ENCODE results near the gene DNAJC8.

The DNAJC8 gene

GRCh38 chr1:28232558-28233263 is at the start of gene DNAJC8:
Gene DNAJC8, minus strand, starts transcription at chr1:28233029. Its CDS starts 31 bp downstream, at chr1:28232998.
- peak within 1 kb of the TSS; percentile 96 for H3K4me3 ChIP-seq (ENCODE audit: low read depth, low read length)

DNA sequence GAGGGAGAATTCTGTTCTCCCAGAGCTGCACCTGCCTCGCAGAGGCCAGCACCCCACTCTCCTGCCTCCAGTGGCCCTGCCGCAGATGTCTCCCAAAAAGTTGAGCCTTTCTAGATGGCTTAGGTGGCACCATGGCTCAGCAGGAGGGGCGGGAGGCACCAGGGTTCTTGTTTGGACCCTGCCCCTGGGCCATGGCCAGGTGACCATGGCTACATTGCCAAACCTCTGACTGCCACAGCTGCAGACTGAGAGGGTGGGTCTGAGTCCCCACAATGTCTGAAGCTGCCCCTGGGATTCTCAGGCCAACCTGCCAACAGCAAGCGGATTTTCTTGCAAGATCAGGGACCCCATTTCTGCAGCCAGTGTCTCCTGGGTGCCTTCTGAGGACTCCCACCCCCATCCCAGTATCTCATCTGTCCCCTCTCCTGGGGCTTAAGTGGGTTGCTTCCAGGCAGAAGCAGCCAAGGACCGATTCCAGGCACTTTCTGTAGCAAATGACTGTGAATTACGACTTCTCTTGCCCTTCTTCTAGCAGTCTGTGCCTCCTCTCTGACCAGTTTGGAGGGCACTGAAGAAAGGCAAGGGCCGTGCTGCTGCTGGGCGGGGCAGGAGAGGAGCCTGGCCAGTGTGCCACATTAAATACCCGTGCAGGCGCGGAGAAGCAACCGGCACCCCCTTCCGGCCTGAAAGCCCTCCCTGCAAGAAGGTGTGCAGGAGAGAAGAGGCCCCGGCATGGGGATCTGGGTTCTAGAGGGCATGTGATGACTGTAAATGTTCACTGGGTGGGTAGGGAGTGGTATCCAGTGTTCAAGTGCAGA is 49.0 kb upstream of the DNAJC8 start:
- H3K4me3 ChIP-seq (ENCODE audit: low read depth, low read length), result no peak overlapping the region

GRCh38 chr1:28280977-28281381 is 48.1 kb upstream of the DNAJC8 start:
- no peak overlapping the region for H3K4me3 ChIP-seq (ENCODE audit: low read depth, low read length)

GRCh38 chr1:28280501-28280900 is 47.7 kb upstream of the DNAJC8 start:
- no peak overlapping the region for H3K4me3 ChIP-seq (ENCODE audit: low read depth, low read length)

- H3K4me3 ChIP-seq (ENCODE audit: low read depth, low read length), result no peak overlapping the region
Observed at GRCh38 chr1:28279721-28280120, 46.9 kb upstream of the DNAJC8 start.

DNA sequence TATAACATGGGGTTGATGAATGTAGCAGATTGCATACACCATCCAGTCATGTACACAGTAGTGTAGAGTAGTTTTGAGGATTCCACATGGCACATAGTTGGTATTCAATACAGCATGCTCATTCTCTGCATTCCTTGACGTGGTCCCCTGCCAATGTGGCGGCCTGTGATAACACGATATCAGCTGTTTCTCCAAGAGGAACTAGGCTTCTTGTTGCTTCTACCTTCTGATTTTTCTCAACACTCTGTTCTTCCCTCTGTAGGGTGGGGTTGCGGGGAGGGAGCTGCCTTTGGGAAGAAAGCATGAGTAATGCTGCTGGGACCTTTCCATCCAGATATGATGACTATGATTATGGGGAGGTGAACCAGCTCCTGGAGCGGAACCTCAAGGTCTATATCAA is 45.9 kb upstream of the DNAJC8 start:
- no peak overlapping the region for H3K4me3 ChIP-seq (ENCODE audit: low read depth, low read length)

DNA sequence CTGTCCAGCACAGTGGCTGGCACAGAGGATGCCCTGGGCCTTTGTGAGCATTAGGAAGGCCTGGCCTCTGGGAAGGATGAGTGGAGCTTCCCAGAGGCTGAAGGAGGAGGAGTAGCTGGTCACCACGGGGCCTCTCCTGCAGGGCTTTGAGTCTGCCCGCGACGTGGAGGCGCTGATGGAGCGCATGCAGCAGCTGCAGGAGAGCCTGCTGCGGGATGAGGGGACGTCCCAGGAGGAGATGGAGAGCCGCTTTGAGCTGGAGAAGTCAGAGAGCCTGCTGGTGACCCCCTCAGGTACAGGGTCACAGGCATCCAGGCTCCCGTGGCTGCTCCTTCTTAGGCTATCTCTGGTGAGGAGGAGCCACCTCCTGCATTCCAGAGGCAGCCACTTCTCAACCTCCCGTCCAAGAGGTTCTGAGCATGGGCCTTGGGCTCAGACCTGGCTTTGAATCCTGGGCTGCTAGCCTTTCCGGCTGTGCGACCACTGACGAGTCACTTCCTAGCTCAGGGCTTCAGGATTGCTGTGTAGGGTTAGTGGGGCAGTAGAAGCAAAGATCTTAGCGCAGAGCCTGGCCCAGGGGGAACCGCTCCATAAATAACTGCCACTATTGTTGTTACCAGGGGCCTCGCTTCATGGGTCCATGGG is 40.5 kb upstream of the DNAJC8 start:
- H3K4me3 ChIP-seq (ENCODE audit: low read depth, low read length), result no peak overlapping the region

- H3K4me3 ChIP-seq (ENCODE audit: low read depth, low read length), result no peak overlapping the region
Observed at GRCh38 chr1:28272215-28272852, 39.5 kb upstream of the DNAJC8 start.

GRCh38 chr1:28269529-28269928 is 36.7 kb upstream of the DNAJC8 start:
- H3K4me3 ChIP-seq (ENCODE audit: low read depth, low read length), result no peak overlapping the region

DNA sequence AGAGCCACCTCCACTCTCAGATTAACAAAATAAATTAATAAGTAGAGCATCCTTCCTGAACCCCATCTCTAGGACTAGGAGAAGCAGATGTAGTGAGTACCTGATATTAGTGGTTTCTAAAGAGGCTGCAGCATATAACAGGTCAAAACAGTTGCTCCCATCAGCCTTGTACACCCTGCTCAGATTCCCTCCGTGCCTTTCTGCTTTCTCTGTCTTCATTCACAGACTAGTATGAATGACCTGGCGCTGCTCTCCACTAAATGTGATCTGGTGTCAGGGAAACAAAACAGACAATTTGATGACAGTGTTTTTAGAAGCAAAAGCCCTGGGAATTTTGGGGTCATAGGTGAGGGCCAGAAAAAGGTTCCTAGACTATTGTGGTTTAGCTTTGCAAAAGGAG is 34.8 kb upstream of the DNAJC8 start:
- no peak overlapping the region for H3K4me3 ChIP-seq (ENCODE audit: low read depth, low read length)

- no peak overlapping the region for H3K4me3 ChIP-seq (ENCODE audit: low read depth, low read length)
Observed at GRCh38 chr1:28266920-28267322, 34.1 kb upstream of the DNAJC8 start.

- H3K4me3 ChIP-seq (ENCODE audit: low read depth, low read length), result no peak overlapping the region
Observed at GRCh38 chr1:28265577-28265976, 32.7 kb upstream of the DNAJC8 start.

GRCh38 chr1:28264897-28265296 is 32.1 kb upstream of the DNAJC8 start:
- no peak overlapping the region for H3K4me3 ChIP-seq (ENCODE audit: low read depth, low read length)

GRCh38 chr1:28260803-28261174 is 28.0 kb upstream of the DNAJC8 start:
- peak overlapping the region; percentile 91 for H3K4me3 ChIP-seq (ENCODE audit: low read depth, low read length)

- H3K4me3 ChIP-seq (ENCODE audit: low read depth, low read length), result peak overlapping the region; percentile 91
Observed at GRCh38 chr1:28259934-28260802, 27.3 kb upstream of the DNAJC8 start.

- H3K4me3 ChIP-seq (ENCODE audit: low read depth, low read length), result peak within 1 kb of the TSS; percentile 91
Observed at GRCh38 chr1:28259252-28259933, 26.6 kb upstream of the DNAJC8 start, which contains the start of gene SESN2. Gene SESN2, plus strand, starts transcription at chr1:28259518. Its CDS starts 330 bp downstream, at chr1:28259848.

GRCh38 chr1:28258628-28259251 is 25.9 kb upstream of the DNAJC8 start:
- peak overlapping the region; percentile 17 for H3K4me3 ChIP-seq (ENCODE audit: low read depth, low read length)

DNA sequence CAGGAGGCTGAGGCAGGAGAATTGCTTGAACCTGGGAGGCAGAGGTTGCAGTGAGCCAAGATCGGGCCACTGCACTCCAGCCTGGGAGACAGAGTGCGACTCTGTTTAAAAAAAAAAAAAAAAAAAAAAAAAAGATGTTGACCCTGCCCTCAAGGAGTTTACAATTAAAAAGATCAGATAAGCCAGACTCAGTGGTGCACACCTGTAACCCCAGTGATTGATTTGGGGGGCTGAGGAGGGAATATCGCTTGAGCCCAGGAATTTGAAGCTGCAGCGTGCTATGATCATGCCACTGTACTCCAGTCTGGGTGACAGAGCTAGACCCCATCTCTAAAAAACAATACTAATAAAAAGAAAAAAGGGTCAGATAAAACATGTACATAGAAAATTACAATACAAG is 24.9 kb upstream of the DNAJC8 start:
- H3K4me3 ChIP-seq (ENCODE audit: low read depth, low read length), result no peak overlapping the region

GRCh38 chr1:28256197-28256827 is 23.5 kb upstream of the DNAJC8 start:
- H3K4me3 ChIP-seq (ENCODE audit: low read depth, low read length), result no peak overlapping the region

Measured in iPS-11a (cell line).